ENCODE data around the gene FAAH. TPM values are rescaled to one million over a fixed set of nuclear protein-coding genes. Genes with fewer than 3 reads are reported as not detected.

The FAAH gene
- total and polyA plus RNA-seq, 2 of the 13 experiments (the other 11 are each of a cell fraction or from before 2014, with no cell fraction given): 5.4 to 11.0 TPM

DNA sequence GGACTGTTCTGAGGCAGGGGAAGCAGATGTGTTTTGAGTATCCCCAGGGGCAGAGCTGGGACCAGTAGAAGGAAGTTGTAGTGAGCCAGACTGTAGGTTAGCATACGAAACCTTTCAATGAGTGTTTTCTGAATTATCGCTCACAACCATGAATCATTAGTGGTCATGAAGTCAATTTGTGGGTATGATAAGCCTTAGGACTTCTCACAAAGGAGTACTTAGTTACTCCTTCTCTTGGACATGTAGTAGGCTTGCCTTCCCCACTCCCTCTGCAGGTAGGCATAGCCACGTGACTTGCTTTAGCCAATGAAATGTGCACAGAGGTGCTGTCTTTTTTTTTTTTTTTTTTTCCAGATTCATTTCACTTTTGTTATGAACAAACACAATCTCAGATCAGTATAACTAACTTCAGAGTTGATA lies 23.9 kb upstream of the FAAH start:
- FAIRE-seq: no peak
- H3K4me1 ChIP-seq (ENCODE audit: insufficient read depth, low read length): peaks cover 19% of the 10 kb centered on the region
- intact Hi-C loops (cut with micrococcal nuclease; ENCODE audit: unreplicated experiment) (no loop called here), in situ Hi-C loops (cut with HindIII; ENCODE audit: extremely low pct_ligation_motif_present, low pct_unique_long_range_greater_than_20kb) (no loop called here)
- ChIA-PET CTCF (ENCODE audit: low intra/inter-chr PET ratio, low total read pairs) (no interaction called here), POLR2A (no interaction called here)
- no peaks in the 10 kb centered on the region for H4K20me1 ChIP-seq (ENCODE audit: insufficient read depth, low read length)
- no peak overlapping the region for H2AFZ ChIP-seq (ENCODE audit: low read length)
- H3K9me3 ChIP-seq (ENCODE audit: low read length): no peaks in the 10 kb centered on the region
- H3K27ac ChIP-seq (ENCODE audit: extremely low read length, insufficient read depth, low read length): no peak overlapping the region
- H3K4me2 ChIP-seq (ENCODE audit: low read depth, low read length): no peak overlapping the region
- H3K27me3 ChIP-seq (ENCODE audit: control insufficient read depth in 1 of 2, insufficient read depth in 2 of 2, low read length in 2 of 2): no peaks in the 10 kb centered on the region
- no peak for DNase-seq (ENCODE audit: low spot score)
- peaks cover 0 to 3% of the 10 kb centered on the region in 2 experiments; a peak in 2 of 5 replicates for H3K36me3 ChIP-seq (replicated peaks in 1 of 2; ENCODE audit: control insufficient read depth in 1 of 2, insufficient read depth in 2 of 2, low read length in 2 of 2)
- BruUV-seq (replicated peaks): no TSS peak
- no peaks in the 10 kb centered on the region for H3K79me2 ChIP-seq (ENCODE audit: insufficient read depth, low read length)
- no peak overlapping the region for H3K9ac ChIP-seq (ENCODE audit: insufficient read depth, low read depth, low read length)
- peak; percentile 21; the same call in 2 of the 3 replicates for ATAC-seq
- no peak overlapping the region for H3K4me3 ChIP-seq (replicated peaks in 1 of 3; ENCODE audit: insufficient read depth in 1 of 3, low read depth in 2 of 3, low read length in 3 of 3)
- WGBS (ENCODE audit: low lambda C conversion rate): 100% methylated on average over 3 of the region's 3 CpGs
- TF ChIP-seq, protein P1, sequence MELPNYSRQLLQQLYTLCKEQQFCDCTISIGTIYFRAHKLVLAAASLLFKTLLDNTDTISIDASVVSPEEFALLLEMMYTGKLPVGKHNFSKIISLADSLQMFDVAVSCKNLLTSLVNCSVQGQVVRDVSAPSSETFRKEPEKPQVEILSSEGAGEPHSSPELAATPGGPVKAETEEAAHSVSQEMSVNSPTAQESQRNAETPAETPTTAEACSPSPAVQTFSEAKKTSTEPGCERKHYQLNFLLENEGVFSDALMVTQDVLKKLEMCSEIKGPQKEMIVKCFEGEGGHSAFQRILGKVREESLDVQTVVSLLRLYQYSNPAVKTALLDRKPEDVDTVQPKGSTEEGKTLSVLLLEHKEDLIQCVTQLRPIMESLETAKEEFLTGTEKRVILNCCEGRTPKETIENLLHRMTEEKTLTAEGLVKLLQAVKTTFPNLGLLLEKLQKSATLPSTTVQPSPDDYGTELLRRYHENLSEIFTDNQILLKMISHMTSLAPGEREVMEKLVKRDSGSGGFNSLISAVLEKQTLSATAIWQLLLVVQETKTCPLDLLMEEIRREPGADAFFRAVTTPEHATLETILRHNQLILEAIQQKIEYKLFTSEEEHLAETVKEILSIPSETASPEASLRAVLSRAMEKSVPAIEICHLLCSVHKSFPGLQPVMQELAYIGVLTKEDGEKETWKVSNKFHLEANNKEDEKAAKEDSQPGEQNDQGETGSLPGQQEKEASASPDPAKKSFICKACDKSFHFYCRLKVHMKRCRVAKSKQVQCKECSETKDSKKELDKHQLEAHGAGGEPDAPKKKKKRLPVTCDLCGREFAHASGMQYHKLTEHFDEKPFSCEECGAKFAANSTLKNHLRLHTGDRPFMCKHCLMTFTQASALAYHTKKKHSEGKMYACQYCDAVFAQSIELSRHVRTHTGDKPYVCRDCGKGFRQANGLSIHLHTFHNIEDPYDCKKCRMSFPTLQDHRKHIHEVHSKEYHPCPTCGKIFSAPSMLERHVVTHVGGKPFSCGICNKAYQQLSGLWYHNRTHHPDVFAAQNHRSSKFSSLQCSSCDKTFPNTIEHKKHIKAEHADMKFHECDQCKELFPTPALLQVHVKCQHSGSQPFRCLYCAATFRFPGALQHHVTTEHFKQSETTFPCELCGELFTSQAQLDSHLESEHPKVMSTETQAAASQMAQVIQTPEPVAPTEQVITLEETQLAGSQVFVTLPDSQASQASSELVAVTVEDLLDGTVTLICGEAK (IDR thresholded peaks at IDR 0.05): no peak
- TF ChIP-seq, protein P1 (CRISPR knock-in tag; IDR thresholded peaks at IDR 0.05): no peak
- TF ChIP-seq, protein P2, sequence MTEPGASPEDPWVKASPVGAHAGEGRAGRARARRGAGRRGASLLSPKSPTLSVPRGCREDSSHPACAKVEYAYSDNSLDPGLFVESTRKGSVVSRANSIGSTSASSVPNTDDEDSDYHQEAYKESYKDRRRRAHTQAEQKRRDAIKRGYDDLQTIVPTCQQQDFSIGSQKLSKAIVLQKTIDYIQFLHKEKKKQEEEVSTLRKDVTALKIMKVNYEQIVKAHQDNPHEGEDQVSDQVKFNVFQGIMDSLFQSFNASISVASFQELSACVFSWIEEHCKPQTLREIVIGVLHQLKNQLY (CRISPR knock-in tag; IDR thresholded peaks at IDR 0.05): no peak
- TF ChIP-seq ZNF136 (CRISPR knock-in tag; IDR thresholded peaks at IDR 0.05; ENCODE audit: low read depth) (no peak), ZNF749 (CRISPR knock-in tag; IDR thresholded peaks at IDR 0.05; ENCODE audit: borderline replicate concordance) (no peak), ZNF777 (CRISPR knock-in tag; IDR thresholded peaks at IDR 0.05) (no peak)
- TF ChIP-seq, protein P3, sequence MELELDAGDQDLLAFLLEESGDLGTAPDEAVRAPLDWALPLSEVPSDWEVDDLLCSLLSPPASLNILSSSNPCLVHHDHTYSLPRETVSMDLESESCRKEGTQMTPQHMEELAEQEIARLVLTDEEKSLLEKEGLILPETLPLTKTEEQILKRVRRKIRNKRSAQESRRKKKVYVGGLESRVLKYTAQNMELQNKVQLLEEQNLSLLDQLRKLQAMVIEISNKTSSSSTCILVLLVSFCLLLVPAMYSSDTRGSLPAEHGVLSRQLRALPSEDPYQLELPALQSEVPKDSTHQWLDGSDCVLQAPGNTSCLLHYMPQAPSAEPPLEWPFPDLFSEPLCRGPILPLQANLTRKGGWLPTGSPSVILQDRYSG (CRISPR knock-in tag; IDR thresholded peaks at IDR 0.05): no peak
